H9 (cell line): Measurements from ENCODE around the gene AKT3. TPM values are rescaled to one million over a fixed set of nuclear protein-coding genes. Genes with fewer than 3 reads are reported as not detected.

ENCODE experiments used
- DNase-seq: peaks from one replicate; pipeline ENCODE4 v3.0.0-alpha.2; 2017
- H2AFZ ChIP-seq: one replicate; pipeline ENCODE4 v1.6.1; 2013; ENCODE audit warnings: mild to moderate bottlenecking, low read length, control low read depth, moderate library complexity
- H2AK5ac ChIP-seq: 2 replicates; pipeline ENCODE4 v1.6.1; 2013; ENCODE audit warnings: low read length, control low read depth, mixed read lengths; ENCODE audit not compliant: insufficient read length
- H2BK120ac ChIP-seq: one replicate; pipeline ENCODE4 v1.6.1; 2013; ENCODE audit warnings: low read depth, mild to moderate bottlenecking, low read length, control low read depth, inconsistent platforms; ENCODE audit not compliant: poor library complexity, severe bottlenecking
- H2BK12ac ChIP-seq: 2 replicates; pipeline ENCODE4 v1.6.1; 2013; ENCODE audit warnings: low read length, control low read depth, mixed read lengths, low read depth; ENCODE audit not compliant: insufficient read length
- H2BK15ac ChIP-seq: 2 replicates; pipeline ENCODE4 v1.6.1; 2013; ENCODE audit warnings: low read depth, low read length, control low read depth
- H2BK20ac ChIP-seq: one replicate; pipeline ENCODE4 v1.6.1; 2013; ENCODE audit warnings: low read depth, mild to moderate bottlenecking, low read length, control low read depth, inconsistent platforms; ENCODE audit not compliant: poor library complexity, severe bottlenecking
- H2BK5ac ChIP-seq: 2 replicates; pipeline ENCODE4 v1.6.1; 2013; ENCODE audit warnings: low read length, control low read depth, mixed read lengths; ENCODE audit not compliant: insufficient read length
- H3K14ac ChIP-seq: 2 replicates; pipeline ENCODE4 v1.6.1; 2013; ENCODE audit warnings: low read length, control low read depth; ENCODE audit not compliant: insufficient read depth
- H3K18ac ChIP-seq: 2 replicates; pipeline ENCODE4 v1.6.1; 2013; ENCODE audit warnings: low read depth, mild to moderate bottlenecking, mixed read lengths, low read length, control low read depth; ENCODE audit not compliant: insufficient read length
- H3K23ac ChIP-seq: 2 replicates; pipeline ENCODE4 v1.6.1; 2013; ENCODE audit warnings: low read length, control low read depth, mixed read lengths, low read depth; ENCODE audit not compliant: insufficient read length
- H3K23me2 ChIP-seq: 2 replicates; pipeline ENCODE4 v1.6.1; 2013; ENCODE audit warnings: low read depth, mild to moderate bottlenecking, mixed read lengths, low read length, control low read depth; ENCODE audit not compliant: insufficient read length, poor library complexity, severe bottlenecking
- H3K27ac ChIP-seq: 2 replicates; pipeline ENCODE4 v1.5.1; 2013; ENCODE audit warnings: low read length, control low read depth, mixed read lengths, low read depth; ENCODE audit not compliant: insufficient read length
- H3K27me3 ChIP-seq: 2 replicates; pipeline ENCODE4 v1.6.1; 2013; ENCODE audit warnings: low read length, control low read depth, inconsistent platforms; ENCODE audit not compliant: insufficient read depth
- H3K4ac ChIP-seq: 2 replicates; pipeline ENCODE4 v1.6.1; 2013; ENCODE audit warnings: low read depth, mild to moderate bottlenecking, control low read depth, inconsistent platforms, low read length, moderate library complexity
- H3K4me1 ChIP-seq: 2 replicates; pipeline ENCODE4 v1.6.1; 2013; ENCODE audit warnings: low read length, control low read depth, inconsistent platforms; ENCODE audit not compliant: insufficient read depth
- H3K4me2 ChIP-seq: 2 replicates; pipeline ENCODE4 v1.6.1; 2013; ENCODE audit warnings: low read length, control low read depth, mixed read lengths; ENCODE audit not compliant: insufficient read length, insufficient read depth
- H3K56ac ChIP-seq: 2 replicates; pipeline ENCODE4 v1.6.1; 2013; ENCODE audit warnings: low read depth, mild to moderate bottlenecking, mixed read lengths, low read length, control low read depth; ENCODE audit not compliant: insufficient read length
- H3K79me1 ChIP-seq: 2 replicates; pipeline ENCODE4 v1.6.1; 2013; ENCODE audit warnings: low read depth, mild to moderate bottlenecking, moderate library complexity, low read length, control low read depth, inconsistent platforms; ENCODE audit not compliant: insufficient read depth, poor library complexity, severe bottlenecking
- H3K79me2 ChIP-seq: 2 replicates; pipeline ENCODE4 v1.6.1; 2013; ENCODE audit warnings: low read length, control low read depth, inconsistent platforms; ENCODE audit not compliant: insufficient read depth
- H3K9ac ChIP-seq: 2 replicates; pipeline ENCODE4 v1.6.1; 2013; ENCODE audit warnings: low read length, control low read depth, mixed read lengths; ENCODE audit not compliant: insufficient read length; ENCODE audit errors: extremely low read depth
- H3K9me3 ChIP-seq: one replicate; pipeline ENCODE4 v1.6.1; 2013; ENCODE audit warnings: low read depth, low read length, inconsistent platforms; ENCODE audit not compliant: control insufficient read depth
- H3T11ph ChIP-seq: one replicate; pipeline ENCODE4 v1.6.1; 2013; ENCODE audit warnings: mild to moderate bottlenecking, low read length, control low read depth, inconsistent platforms
- H4K20me1 ChIP-seq: one replicate; pipeline ENCODE4 v1.6.1; 2013; ENCODE audit not compliant: control insufficient read depth, insufficient read length, insufficient read depth
- H4K5ac ChIP-seq: 2 replicates; pipeline ENCODE4 v1.6.1; 2013; ENCODE audit warnings: low read depth, mild to moderate bottlenecking, mixed read lengths, low read length, control low read depth; ENCODE audit not compliant: insufficient read length
- H4K8ac ChIP-seq: replicated peaks from 2 replicates; pipeline ENCODE4 v1.6.1; 2013; ENCODE audit warnings: low read length, control low read depth, mixed read lengths, low read depth; ENCODE audit not compliant: insufficient read length
- H4K91ac ChIP-seq: 2 replicates; pipeline ENCODE4 v1.6.1; 2013; ENCODE audit warnings: low read depth, mild to moderate bottlenecking, moderate library complexity, mixed read lengths, low read length, control low read depth; ENCODE audit not compliant: insufficient read length
- H3K27ac Mint-ChIP-seq, 3 experiments: 2 replicates in 2 of 3; 3 replicates in 1 of 3; pipeline ENCODE4 v1.8.0; 2020 to 2021; ENCODE audit warnings: mixed read lengths in 3 of 3, mild to moderate bottlenecking in 1 of 3, moderate library complexity in 1 of 3
- H3K27me3 Mint-ChIP-seq: 2 replicates; pipeline ENCODE4 v1.8.0; 2021; ENCODE audit warnings: low read depth, mild to moderate bottlenecking, moderate library complexity, mixed read lengths
- H3K36me3 Mint-ChIP-seq, 3 experiments: 2 replicates in 2 of 3; 3 replicates in 1 of 3; pipeline ENCODE4 v1.8.0; 2020 to 2021; ENCODE audit warnings: low read depth in 3 of 3, mixed read lengths in 3 of 3; ENCODE audit not compliant: insufficient read depth in 1 of 3
- H3K4me1 Mint-ChIP-seq, 2 experiments: 2 replicates each; pipeline ENCODE4 v1.8.0; 2020; ENCODE audit warnings: mixed read lengths in 2 of 2
- H3K4me3 Mint-ChIP-seq, 2 experiments: 2 replicates in 1 of 2; 3 replicates in 1 of 2; pipeline ENCODE4 v1.8.0; 2020 to 2021; ENCODE audit warnings: mild to moderate bottlenecking in 2 of 2, mixed read lengths in 2 of 2, moderate library complexity in 1 of 2
- H3K9me3 Mint-ChIP-seq, 2 experiments: 2 replicates in 1 of 2; 3 replicates in 1 of 2; pipeline ENCODE4 v1.8.0; 2020; ENCODE audit warnings: mild to moderate bottlenecking in 2 of 2, mixed read lengths in 2 of 2, moderate library complexity in 1 of 2
- CTCF ChIP-seq: fragments of 200-600 bp; sonication (generic); conservative IDR thresholded peaks from 3 replicates; pipeline ENCODE4 v1.8.0; 2021; ENCODE audit warnings: antibody characterized with exemption, mild to moderate bottlenecking
- WGBS: extraction: QIAGEN DNeasy Blood & Tissue Kit; methylation state at CpG from one replicate; pipeline ENCODE4 v1.1.7; 2013; ENCODE audit warnings: missing lambda C conversion rate, low lambda C conversion rate, mixed read lengths; ENCODE audit not compliant: insufficient read length; ENCODE audit errors: extremely low coverage; 5-methylcytosine and 5-hydroxymethylcytosine counted together
- total RNA-seq: library from RNA; stranded (reverse); gene quantifications from 2 replicates; pipeline ENCODE4 v1.2.1, GENCODE V29; 2021

Gene AKT3
- total RNA-seq, 1 experiment from 2014 or later, result 27.8 TPM

GRCh38 chr1:243892456-243892855 lies 42.4 kb upstream of the AKT3 start:
- no peak for DNase-seq
- Mint-ChIP-seq H3K36me3 (no peaks in the 10 kb centered on the region), H3K27ac (no peak overlapping the region), H3K27me3 (peaks cover 2% of the 10 kb centered on the region), H3K4me1 (peaks cover 5 to 7% of the 10 kb centered on the region in 2 experiments), H3K4me3 (no peak overlapping the region), H3K9me3 (no peaks in the 10 kb centered on the region)
- Histone ChIP-seq H3K23ac (no peak overlapping the region), H4K5ac (no peak overlapping the region), H2BK20ac (no peak overlapping the region), H3K27me3 (no peaks in the 10 kb centered on the region), H3K9me3 (no peaks in the 10 kb centered on the region), H3K27ac (no peak overlapping the region), H2BK12ac (no peak overlapping the region), H3K14ac (no peak overlapping the region), H2AK5ac (no peak overlapping the region), H2BK15ac (no peak overlapping the region), H2BK120ac (no peak overlapping the region), H3K56ac (no peak overlapping the region), H3K23me2 (no peaks in the 10 kb centered on the region), H3K4me2 (no peak overlapping the region), H3K4me1 (no peaks in the 10 kb centered on the region), H3K79me1 (no peaks in the 10 kb centered on the region), H3T11ph (no peak overlapping the region), H2AFZ (no peak overlapping the region), H3K9ac (no peak overlapping the region), H3K4ac (no peak overlapping the region), H3K18ac (no peak overlapping the region), H4K8ac (no peak overlapping the region), H3K79me2 (no peaks in the 10 kb centered on the region), H2BK5ac (no peak overlapping the region), H4K20me1 (no peaks in the 10 kb centered on the region), H4K91ac (no peak overlapping the region)
- TF ChIP-seq CTCF, result no peak
- no CpG with 5 or more reads among the region's 3 CpGs for WGBS
